GM21390 (cell line): Measurements from ENCODE around the gene TRABD2B.

ENCODE experiments used
- ATAC-seq: cut with Tn5 transposase; IDR thresholded peaks from one replicate; pipeline ENCODE4 v1.9.1; 2021; ENCODE audit not compliant: unreplicated experiment

TRABD2B gene

DNA sequence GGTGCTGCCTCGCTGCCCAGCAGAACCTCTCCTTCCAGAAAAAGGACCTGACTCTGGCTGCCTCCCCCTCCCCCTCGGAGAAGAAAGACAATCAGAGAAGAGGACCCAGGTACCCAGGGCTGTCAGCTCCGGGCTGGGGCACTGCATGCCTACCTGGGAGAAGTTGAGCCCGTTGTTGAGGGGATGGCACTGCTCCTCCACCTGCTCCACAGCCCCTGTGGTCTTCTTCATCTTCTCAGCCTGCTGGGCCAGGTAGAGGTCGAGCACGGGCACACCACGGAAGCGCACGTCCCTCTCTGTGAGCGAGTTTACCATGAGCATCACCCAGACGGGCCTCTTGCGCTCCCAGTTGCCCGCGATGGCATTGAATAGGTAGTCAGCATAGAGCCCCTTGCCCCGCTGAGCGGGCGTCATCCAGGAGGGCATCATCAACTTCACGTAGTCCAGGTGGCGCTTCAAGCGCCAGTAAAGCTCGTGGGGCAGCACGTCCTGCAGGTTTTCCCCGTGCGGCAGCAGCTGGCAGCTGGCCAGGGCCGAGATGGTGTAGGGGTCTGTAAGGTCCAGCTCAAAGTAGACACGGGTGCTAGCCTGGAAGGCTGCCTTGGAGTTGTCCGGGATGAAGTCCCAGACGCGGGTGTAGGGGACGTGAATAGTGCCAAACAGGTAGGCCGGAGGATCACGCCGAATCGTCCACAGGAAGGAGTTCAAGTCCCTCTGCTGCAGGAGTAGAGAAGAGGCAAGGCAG, 3.1 kb downstream of the TRABD2B start:
- no peak for ATAC-seq

- ATAC-seq, result no peak
Measured at GRCh38 chr1:47993416-47993740, 3.8 kb downstream of the TRABD2B start.

GRCh38 chr1:47992720-47993415, 4.3 kb downstream of the TRABD2B start:
- no peak for ATAC-seq

DNA sequence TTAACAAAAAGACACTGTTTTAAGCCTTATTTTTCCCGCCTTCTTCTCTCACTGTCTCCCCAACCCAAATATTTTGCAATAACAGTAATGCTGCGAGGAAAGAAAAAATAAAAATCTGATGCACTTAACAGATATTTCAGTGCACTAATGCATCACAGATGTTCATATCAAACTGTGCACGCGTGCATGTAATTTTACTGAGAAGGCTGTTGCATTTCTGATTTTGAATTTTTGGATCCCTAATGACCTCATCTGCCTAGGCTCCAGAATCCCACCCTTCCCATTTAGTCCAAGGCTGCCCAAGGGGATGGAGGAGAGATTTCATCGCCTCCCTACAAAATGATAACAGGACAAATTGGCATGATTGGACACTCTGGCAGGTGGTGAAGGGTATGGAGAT, 5.5 kb downstream of the TRABD2B start:
- no peak for ATAC-seq

- ATAC-seq, result no peak
Measured at GRCh38 chr1:47991187-47991586, 6.0 kb downstream of the TRABD2B start.

DNA sequence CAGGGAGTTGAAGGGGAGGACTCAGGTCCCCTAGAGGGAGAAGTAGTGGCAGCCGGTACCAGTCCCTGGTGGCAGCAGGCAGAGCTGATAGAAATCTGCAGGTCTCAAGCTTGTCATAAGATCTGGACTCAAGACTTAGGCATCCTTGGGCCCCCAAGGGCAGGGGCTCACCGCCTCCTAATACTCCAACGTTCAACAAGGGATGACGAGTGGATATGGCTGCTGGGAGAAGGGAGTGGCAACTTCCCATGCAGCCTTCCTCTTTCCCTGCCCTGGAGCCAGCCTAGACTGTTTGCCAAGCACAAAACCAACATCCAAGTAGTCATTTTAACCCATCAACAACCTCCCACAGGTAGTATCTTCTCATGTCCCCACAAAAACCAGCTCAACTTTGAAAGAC, 6.9 kb downstream of the TRABD2B start:
- no peak for ATAC-seq

DNA sequence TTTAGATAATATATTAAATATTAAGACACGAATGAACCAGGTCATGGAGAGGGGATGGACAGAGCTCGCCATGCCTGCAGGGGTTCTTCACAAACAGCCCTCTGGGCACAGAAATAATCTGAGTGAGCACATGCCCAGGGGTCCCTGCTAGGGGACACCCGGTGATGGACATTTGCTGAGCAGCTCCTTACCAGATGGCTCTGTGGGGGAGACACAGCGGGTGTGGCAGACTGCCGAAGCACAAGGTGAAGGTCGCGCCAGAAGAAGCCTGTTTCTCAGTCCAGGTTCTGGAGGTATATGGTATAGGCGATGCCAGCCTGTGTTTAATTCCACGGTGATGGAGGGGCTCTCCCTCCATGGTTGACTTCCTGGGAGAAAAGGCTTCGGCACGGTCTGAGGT, 9.6 kb downstream of the TRABD2B start:
- ATAC-seq, result no peak

- ATAC-seq, result no peak
Measured at GRCh38 chr1:47986761-47987200, 10.4 kb downstream of the TRABD2B start.

GRCh38 chr1:47985018-47985417, 12.2 kb downstream of the TRABD2B start:
- ATAC-seq, result no peak

DNA sequence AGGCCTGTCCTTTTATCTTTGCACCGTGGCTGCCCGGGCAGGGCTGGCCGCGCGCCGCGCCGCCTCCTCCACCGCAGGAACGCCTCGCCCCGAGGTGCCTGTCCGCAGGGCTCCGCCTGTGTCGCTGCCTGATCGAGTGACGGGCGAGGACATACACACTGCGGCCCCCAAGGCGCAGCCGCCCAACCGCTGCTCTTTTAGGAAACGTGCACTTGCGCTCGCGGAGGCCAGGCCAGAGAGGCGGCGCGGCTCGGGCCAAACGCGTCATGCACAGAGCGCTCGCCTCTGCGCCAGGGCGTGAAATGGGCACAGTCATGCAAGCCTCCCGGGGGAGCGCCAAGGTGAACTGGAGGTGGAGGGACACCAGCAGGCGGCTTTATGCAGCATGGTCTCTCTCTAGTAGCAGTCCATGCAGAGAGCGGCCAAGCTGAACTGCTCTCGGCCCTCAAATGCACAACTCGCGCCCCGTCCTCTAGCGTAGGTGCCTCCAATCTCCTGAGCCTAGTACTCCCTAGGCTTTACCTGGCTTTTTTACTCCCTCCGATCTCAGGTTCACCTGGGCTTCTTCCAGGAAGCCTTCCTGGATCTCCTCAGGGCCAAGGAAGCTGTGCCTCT, 12.9 kb downstream of the TRABD2B start:
- no peak for ATAC-seq

- no peak for ATAC-seq
Measured at GRCh38 chr1:47983691-47984090, 13.5 kb downstream of the TRABD2B start.

DNA sequence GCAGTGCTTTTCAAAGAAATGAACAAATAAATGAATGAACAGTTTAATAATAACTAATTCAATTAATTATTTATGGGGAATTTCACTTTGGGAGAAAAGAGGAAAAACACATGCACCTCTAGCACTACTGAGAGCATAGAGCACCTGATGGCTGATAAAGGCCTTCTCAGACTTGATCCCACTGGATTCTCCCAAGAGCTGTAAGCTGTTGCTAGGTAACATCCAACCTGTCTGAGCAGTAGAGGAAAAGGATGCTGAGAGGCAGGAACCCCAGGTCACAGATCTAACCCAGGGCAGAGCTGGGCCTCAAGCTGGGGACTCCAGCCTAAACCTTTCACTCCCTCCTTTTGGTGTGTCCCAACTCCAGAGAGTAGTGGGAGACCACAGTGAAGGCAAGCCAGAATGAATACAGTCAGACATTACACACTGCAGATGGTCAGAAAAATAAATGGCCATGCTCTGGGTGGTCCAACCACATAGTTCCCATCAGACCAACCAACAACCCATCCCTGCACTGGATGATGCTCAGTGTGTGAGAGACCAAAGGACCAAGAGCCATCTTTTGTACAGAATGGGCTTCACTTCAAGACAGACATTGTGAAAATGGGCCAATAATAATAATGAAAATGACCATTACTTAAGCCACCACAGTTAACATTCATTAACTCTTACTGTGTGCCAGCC, 15.4 kb downstream of the TRABD2B start:
- ATAC-seq, result no peak

DNA sequence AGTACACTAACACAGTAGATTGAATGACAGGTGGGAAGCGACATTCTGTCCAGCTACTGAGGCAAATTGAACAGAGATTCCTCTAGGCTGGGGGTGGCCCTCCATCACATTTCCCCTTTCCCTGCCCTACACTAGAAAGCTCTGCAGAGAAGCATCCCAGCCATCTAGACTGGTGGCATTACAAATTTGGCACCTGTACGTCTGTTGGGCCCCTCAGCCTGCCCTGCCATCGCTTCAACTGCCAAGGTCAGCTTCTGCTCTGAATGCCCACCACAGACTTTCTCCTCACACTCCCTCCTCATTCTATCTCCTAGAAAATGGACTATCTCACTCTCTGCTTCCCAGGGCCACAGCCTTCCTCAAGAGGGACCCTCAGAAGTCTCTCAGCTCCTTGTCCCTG, 16.7 kb downstream of the TRABD2B start:
- ATAC-seq, result no peak

- ATAC-seq, result no peak
Measured at GRCh38 chr1:47979724-47980123, 17.5 kb downstream of the TRABD2B start.

DNA sequence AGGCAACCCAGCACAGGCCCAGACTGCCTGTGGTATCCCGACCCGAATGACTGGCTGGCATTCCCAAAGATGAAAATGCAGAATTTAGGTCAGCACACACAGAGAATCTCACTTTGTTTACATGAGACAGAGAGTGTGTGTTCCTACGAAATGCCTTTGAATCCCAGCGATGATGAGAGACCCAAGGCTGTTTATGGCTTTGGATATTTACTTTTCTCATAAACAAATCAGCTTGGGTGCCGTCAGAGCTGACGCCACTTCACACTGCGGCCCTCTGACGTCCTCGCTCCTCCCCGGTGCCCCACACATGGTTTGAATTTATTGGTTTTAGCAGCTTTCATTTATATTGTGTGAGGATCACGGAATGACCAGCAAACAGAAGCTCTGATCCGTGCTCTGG, 18.7 kb downstream of the TRABD2B start:
- no peak for ATAC-seq

GRCh38 chr1:47976728-47977127, 20.5 kb downstream of the TRABD2B start:
- ATAC-seq, result no peak

- no peak for ATAC-seq
Measured at GRCh38 chr1:47976267-47976666, 20.9 kb downstream of the TRABD2B start.

- no peak for ATAC-seq
Measured at GRCh38 chr1:47975302-47975921, 21.8 kb downstream of the TRABD2B start.

DNA sequence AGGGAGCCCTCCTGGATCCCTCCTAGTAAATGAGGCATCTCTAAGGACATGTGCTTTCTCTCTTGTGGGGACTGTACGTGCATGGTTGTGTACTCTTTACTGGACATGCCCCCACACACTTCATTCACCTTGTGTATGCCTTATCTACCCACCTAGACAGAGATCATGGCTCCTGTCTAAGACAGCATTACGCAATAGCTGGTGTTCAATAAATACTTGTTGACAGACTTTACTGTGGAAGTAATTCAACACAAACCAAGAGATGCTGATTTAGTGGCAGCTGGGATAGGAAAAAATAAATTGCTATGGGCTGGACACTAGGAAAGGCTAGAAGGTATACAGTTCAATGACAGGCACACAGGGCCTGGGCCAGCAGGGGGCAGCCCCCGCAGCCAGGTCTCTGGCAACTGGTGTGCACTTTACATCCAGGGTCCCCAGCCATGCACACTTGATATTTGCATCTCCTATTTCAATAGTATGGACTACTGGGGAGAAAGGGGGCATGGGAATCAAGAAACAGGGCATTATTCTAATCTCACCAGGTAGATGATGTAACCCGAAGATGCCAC, 24.2 kb downstream of the TRABD2B start:
- no peak for ATAC-seq

GRCh38 chr1:47971385-47972160, 25.6 kb downstream of the TRABD2B start:
- ATAC-seq, result no peak
